Lower lobe of right lung (tissue), 2 donors: ENCODE results near the gene CDKAL1. TPM values are rescaled to one million over a fixed set of nuclear protein-coding genes. Genes with fewer than 3 reads are reported as not detected.

Source experiments
- ATAC-seq, 2 donors: fragments of 200-7000 bp; cut with Tn5 transposase; one replicate each; pipeline ENCODE4 v1.9.1; 2020 to 2022; ENCODE audit warnings: mild to moderate bottlenecking in 2 of 2, moderate library complexity in 2 of 2
- DNase-seq: peaks from one replicate; pipeline ENCODE4 v3.0.0-alpha.2; 2020
- H3K27ac ChIP-seq: fragments of 200-600 bp; one replicate; pipeline ENCODE4 v1.8.0; 2022
- H3K27me3 ChIP-seq: fragments of 200-600 bp; one replicate; pipeline ENCODE4 v1.8.0; 2022; ENCODE audit warnings: low read depth
- H3K36me3 ChIP-seq: fragments of 200-600 bp; one replicate; pipeline ENCODE4 v1.8.0; 2022; ENCODE audit warnings: mild to moderate bottlenecking
- H3K4me1 ChIP-seq: fragments of 200-600 bp; one replicate; pipeline ENCODE4 v1.8.0; 2022
- H3K4me3 ChIP-seq: fragments of 200-600 bp; one replicate; pipeline ENCODE4 v1.8.0; 2022; ENCODE audit warnings: mild to moderate bottlenecking
- H3K9me3 ChIP-seq: fragments of 200-600 bp; one replicate; pipeline ENCODE4 v1.8.0; 2022
- intact Hi-C: fragments of 100-400 bp; cut with DNase I; formaldehyde crosslinking; loops from one replicate; pipeline ENCODE4 v1.11.0; 2022
- total RNA-seq: library from RNA; stranded (reverse); fragmentation: NEBNext Ultra II Directional; extraction: Animal tissue kit (Norgen Biotek cat#: 25700); gene quantifications from one replicate; pipeline ENCODE4 v1.2.1, GENCODE V29; 2021
- TF ChIP-seq, protein P1 (sequence below): fragments of 200-600 bp; IDR thresholded peaks from one replicate; pipeline ENCODE4 v1.8.0; 2022; ENCODE audit warnings: antibody characterized with exemption, mild to moderate bottlenecking
- donor health status: DM: no; HTN: yes; CAD: no; lungs with severe emphysema.

CDKAL1 gene
- total RNA-seq, 1 donor from 2014 or later: 16.0 TPM

DNA sequence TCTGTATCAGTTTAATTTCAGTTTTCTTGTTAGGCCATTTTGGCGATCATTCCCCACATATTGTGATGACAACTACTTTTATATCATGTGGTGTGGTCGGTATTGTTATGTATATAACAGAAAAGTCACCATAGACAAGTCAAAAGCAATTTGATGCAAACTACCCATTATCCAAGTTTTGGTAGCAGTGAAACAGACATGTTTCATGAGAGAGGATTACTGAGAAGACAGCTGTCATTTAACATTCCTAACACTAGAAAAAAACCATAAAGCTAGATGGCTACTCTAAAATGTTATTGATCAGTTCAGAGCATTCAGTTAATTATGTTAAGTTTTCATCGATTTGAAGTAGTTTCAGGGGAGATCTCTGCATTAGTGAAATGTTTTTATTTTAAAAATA, 597.1 kb downstream of the CDKAL1 start:
- Histone ChIP-seq H3K4me3 (no peak overlapping the region), H3K27ac (no peak overlapping the region), H3K27me3 (no peaks in the 10 kb centered on the region), H3K4me1 (no peaks in the 10 kb centered on the region), H3K36me3 (no peaks in the 10 kb centered on the region), H3K9me3 (no peaks in the 10 kb centered on the region)
- ATAC-seq (no peak), DNase-seq (no peak)
- TF ChIP-seq, protein P1, sequence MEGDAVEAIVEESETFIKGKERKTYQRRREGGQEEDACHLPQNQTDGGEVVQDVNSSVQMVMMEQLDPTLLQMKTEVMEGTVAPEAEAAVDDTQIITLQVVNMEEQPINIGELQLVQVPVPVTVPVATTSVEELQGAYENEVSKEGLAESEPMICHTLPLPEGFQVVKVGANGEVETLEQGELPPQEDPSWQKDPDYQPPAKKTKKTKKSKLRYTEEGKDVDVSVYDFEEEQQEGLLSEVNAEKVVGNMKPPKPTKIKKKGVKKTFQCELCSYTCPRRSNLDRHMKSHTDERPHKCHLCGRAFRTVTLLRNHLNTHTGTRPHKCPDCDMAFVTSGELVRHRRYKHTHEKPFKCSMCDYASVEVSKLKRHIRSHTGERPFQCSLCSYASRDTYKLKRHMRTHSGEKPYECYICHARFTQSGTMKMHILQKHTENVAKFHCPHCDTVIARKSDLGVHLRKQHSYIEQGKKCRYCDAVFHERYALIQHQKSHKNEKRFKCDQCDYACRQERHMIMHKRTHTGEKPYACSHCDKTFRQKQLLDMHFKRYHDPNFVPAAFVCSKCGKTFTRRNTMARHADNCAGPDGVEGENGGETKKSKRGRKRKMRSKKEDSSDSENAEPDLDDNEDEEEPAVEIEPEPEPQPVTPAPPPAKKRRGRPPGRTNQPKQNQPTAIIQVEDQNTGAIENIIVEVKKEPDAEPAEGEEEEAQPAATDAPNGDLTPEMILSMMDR: no peak
- intact Hi-C loops: no loop called here

DNA sequence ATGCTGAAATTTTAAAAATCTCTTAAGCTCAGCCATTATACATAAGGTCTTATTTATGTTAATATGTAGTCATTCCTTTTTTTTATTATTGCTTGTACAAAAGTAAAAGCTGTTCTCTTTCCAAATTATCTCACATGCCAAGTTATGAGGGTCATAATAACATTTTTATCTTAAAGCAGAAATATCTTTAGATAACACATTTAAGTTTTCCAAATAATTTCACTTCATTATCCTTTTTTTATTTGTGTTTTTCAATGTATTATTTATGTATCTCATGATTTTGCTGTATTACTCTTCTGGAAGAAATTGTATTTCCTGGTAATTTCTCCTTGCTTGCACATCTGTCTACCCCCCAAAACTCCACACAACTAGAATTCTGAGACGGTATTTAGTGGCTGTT, 598.2 kb downstream of the CDKAL1 start:
- TF ChIP-seq, protein P1: no peak
- no peak overlapping the region for H3K4me3 ChIP-seq
- no peaks in the 10 kb centered on the region for H3K4me1 ChIP-seq
- no peaks in the 10 kb centered on the region for H3K36me3 ChIP-seq
- ATAC-seq: no peak
- no peaks in the 10 kb centered on the region for H3K27me3 ChIP-seq
- no peaks in the 10 kb centered on the region for H3K9me3 ChIP-seq
- intact Hi-C loops: no loop called here
- no peak for DNase-seq
- no peak overlapping the region for H3K27ac ChIP-seq

DNA sequence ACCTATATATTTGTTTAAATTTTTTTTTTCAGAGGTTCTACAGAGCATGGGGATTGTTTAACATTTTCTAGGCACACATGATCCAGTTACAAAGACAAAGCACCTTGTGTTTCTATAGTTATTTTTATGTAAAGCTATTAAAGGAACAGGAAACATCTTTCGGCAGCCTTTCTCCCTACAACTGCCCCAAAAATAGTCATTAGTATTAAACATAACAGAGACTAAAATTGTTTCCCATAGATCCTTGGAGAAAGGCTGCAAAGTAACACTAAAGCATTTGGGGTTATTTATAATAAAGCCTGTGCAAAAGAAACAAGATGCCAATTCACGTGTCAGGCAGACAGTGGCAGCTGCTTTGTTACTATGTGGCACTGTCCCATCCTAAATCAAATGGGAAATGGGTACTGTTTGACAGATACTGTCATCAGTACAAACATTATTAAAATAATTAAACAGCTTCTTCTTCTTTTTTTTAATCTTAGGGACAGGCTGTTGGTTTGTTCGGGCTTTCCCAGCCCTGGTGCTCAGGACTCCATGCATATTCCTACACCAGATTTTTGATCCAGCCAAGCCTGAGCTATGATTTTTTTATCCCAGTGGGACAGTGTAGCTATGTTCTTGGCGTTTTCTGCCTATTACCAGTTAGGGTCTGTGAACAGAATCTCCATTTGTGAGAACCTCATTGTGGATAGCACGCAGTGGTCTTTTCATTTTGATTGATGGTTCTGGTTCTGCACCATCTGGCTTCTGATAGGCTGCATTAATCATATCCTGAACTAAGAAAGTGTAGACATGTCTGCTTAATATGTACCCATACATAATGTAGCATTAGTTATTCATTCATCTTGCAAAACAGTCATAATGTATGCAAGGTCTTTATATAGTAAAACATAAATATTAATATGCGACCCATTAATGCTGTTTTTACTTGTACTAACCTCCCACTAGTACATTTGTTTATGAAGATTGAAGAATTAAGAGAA, 598.9 kb downstream of the CDKAL1 start:
- Histone ChIP-seq H3K27me3 (no peaks in the 10 kb centered on the region), H3K4me3 (no peak overlapping the region), H3K4me1 (no peaks in the 10 kb centered on the region), H3K36me3 (no peaks in the 10 kb centered on the region), H3K9me3 (no peaks in the 10 kb centered on the region), H3K27ac (no peak overlapping the region)
- DNase-seq (no peak), ATAC-seq (no peak)
- TF ChIP-seq, protein P1: no peak
- intact Hi-C loops: no loop called here

DNA sequence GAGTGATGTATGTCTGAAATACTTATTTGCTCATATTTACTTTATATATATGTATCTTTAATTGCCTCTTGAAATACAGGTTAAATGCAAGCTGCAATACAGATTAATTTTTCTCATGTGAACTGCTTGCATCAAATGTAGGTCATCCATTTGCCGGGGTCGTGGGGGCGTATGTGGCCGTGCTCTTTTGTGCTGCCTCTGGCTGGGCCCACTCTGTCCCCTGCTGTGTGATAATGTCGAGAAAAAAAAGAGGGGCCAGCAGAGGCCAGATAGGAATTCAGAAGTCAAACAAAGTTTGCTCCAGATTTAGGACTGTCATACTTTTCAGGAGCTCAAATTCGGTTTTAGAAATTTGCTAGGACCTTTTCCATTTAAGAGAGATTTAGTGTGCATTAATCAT, 599.6 kb downstream of the CDKAL1 start:
- Histone ChIP-seq H3K4me1 (no peaks in the 10 kb centered on the region), H3K36me3 (no peaks in the 10 kb centered on the region), H3K27me3 (no peaks in the 10 kb centered on the region), H3K27ac (no peak overlapping the region), H3K4me3 (no peak overlapping the region), H3K9me3 (no peaks in the 10 kb centered on the region)
- ATAC-seq: no peak
- no peak for DNase-seq
- intact Hi-C loops: no loop called here
- TF ChIP-seq, protein P1: no peak

DNA sequence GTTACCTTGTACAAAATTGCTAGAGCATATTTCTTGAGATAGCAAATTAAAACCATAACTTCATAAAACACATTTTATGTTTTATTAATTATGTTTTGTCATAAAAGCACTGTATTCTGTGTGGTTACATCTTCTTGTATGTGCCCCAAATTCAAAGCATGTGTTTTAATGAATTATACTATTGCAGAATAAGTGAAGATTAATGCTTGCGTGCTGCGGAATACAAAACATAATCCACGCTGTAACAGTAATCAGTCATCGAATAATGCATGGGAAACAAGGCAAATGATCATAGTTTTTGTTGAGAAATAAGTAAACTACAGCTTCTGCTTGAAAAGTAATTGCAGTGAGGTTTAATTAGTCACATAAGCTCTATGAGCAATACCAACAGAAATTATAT, 600.1 kb downstream of the CDKAL1 start:
- H3K27ac ChIP-seq: no peak overlapping the region
- no peaks in the 10 kb centered on the region for H3K4me1 ChIP-seq
- H3K9me3 ChIP-seq: no peaks in the 10 kb centered on the region
- H3K4me3 ChIP-seq: no peak overlapping the region
- ATAC-seq (no peak), DNase-seq (no peak)
- TF ChIP-seq, protein P1: no peak
- intact Hi-C loops: no loop called here
- H3K27me3 ChIP-seq: no peaks in the 10 kb centered on the region
- H3K36me3 ChIP-seq: no peaks in the 10 kb centered on the region
